Mucosa of gallbladder (tissue), 1 donor: ENCODE results near the gene OPHN1. TPM values are rescaled to one million over a fixed set of nuclear protein-coding genes. Genes with fewer than 3 reads are reported as not detected.

Experiments
- DNase-seq: peaks from one replicate; pipeline ENCODE4 v3.0.0-alpha.2; 2020; ENCODE audit warnings: low spot score
- total RNA-seq: library from RNA; stranded (reverse); gene quantifications from one replicate; pipeline ENCODE4 v1.2.1, GENCODE V29; 2021
- donor health status: DM: no; HTN: no; CAD: no.

Gene OPHN1
- total RNA-seq, 1 donor from 2014 or later: 7.6 TPM

DNA sequence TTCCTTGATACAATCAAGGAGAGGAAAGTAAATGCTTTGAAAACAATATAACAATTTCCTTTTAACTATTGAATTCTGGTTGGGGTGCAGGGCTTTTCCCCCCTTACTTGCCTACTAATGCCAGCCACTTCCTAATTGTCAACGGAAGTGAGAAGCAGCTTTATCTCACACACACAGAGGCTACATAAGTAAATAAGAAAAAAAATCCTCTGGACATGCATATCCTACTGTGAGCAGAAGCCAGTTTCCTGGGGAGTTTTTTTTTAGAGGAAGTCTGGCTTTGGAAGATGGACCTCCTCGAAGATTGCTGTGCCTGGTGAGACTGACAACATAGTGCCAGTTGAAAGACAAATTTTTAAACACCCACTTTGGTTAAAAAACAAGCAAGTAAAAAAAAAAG, 180.6 kb downstream of the OPHN1 start:
- DNase-seq: no peak

DNA sequence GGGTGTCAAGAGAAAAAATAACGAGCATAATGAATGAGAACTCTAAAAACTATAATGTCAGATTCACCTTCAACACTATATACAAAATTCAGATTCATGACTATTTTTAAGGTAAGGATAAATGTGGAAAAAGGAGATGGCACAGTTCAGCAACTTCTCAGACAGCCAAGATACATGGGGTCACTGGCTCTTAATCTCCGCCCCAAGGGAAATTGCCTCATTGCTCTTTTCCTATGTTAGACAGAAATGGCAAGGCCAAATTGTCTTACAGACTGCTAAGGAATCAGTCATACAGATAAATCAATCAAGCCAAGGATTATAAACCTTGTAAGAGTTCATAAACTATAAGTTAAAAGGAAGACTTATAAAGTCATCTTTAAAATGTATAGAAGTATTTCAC, 183.4 kb downstream of the OPHN1 start:
- DNase-seq: no peak

DNA sequence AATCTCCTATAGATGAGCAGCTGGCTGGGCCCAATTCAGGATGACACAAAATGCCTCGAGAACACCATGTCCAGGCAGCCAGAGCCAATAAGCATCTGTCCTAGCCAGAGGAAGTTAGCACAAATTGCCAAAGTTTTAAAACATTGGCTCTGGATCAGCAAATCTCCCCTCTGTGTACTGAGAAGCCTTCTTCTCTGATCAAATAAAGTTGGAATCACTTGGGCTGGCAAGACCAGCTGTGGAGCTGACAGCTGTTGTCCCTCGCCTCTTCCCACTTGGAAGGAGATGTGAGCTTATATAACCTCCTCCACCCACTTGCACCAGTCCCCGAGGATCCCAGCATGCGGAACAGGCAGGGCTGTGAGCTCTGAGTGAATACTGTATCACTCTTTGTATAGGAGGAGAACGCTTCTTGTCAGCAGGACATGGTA, 183.9 kb downstream of the OPHN1 start:
- peak; percentile 15 for DNase-seq

DNA sequence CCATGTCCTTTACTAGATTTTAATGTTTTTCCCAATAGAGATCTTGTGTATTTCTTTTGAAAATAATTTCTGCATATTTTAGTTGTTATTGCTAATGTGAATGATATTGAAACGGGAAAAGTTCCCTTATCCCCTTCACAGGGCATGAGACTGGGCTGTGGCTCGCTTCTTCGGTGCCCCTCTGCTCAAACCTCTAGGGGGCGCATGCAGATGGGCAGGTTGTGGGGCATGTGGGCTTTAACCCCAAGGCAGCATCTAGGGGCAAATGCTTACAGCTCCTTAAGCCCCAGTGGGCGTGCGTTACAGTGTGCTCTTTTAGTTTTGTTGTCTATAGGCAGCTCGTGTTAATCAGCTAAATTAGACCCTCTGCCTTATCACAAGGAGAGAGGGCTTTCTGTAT, 194.7 kb downstream of the OPHN1 start:
- no peak for DNase-seq

DNA sequence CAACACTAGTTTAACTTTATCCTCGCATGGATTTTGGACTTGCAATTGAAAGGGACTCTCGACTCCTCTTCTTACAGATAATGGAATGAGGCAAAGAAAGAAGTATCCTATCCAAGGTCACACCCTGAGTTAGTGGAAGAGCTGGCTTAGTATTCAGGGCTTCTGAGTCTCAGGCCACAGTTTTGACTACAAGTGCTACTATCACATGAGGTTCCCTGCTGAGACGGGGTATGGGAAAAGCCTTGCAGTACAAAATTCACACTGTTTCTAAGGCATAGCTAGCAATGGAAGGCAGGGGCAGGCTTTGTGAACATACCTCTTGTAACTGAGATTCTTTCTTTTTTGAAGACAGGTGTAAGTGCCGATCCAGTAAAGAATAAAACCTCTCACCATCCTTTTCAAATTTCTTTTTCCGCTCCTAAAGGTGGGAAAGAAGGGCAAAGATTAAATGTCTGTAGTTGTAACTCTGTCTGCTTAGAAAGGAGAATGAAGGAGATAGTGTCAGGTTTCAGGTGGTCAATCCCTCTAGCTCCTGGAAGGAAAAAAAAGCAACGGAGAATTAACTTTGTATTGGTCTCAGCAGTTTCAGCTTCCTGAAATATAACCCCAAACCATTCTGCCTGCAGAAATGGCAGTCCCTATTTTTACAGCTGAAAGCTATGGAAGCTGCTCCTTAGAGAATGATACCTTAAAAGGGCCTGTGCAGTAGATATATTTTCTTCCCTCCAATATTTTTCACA, 199.0 kb downstream of the OPHN1 start:
- DNase-seq: no peak

DNA sequence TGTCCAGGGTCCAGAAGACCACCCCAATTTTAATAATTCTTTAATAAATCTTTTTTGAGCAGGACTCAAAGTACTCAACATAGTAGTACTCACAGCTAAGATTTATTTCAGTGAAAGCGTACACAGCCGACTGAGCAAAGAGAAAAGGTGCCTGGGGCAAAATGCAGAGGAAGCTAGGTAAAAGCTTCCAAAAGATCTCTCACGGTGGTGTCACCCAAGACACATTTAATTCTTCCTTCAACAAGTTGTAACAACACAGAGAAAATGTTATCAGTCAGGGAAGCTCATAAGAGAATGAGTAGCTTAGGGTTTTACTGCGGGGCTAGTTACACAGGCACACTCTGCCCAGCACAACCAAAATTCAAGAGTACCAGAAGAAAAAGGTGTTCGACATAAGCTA, 201.1 kb downstream of the OPHN1 start:
- DNase-seq: no peak

DNA sequence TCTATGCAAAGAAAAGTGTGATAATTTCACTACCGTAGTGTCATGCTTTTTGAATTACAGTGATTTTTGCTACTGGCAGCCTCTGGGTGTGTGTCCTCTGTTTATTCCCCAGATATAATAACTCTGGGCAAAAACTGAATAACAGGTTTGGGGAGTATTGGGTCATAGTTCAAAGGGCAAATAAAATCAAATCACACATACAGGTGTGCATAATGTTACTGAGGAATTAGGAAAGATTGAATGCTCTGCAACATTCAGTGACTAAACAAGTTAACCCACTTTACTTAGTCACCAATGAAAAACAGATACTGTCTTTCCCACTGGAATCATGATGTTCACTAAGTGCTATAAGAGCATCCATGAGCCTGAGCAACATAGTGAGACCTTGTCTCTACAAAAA, 224.3 kb downstream of the OPHN1 start:
- no peak for DNase-seq

DNA sequence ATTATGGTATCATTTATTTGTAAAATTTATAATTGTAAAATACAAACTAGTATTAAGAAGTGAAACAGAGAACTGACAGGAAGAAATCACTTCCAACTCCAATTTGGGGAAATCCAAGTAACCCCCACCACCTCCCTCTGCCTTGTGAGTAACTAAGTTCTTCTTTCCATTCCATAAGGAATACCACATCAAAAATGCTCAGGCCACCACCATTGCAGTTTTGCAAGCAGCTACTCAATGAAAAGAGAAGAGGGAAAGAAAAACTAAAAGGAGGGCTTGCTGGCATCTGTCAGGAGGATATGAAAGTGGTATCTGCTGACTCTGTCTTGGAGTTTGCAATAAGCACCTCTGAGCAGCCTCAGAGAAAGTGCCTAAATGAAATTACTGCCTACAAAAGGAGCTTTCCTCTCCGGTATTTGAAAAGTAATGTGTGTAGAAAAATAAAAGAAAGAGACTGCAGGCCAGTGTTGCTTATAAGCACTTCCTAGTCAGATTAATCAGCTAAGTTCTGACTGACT, 228.7 kb downstream of the OPHN1 start:
- no peak for DNase-seq

DNA sequence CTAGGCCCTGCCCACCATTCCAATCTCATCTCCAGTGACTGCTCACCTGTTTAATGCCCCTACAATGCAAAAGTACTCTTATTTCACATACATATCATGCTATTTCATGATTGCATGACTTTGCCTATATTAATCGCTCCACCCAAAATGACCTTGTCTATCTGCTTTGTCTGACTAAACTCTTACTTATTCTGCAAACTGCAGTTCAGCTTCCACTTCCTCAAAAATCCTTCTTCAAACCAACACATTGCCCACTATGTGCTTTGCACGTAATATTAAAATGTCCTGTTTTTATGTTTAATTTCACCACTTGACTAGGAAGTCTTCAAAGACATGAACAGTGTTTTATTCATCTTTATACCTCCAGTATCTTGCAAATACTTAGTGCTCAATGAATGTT, 229.6 kb downstream of the OPHN1 start:
- DNase-seq: no peak

DNA sequence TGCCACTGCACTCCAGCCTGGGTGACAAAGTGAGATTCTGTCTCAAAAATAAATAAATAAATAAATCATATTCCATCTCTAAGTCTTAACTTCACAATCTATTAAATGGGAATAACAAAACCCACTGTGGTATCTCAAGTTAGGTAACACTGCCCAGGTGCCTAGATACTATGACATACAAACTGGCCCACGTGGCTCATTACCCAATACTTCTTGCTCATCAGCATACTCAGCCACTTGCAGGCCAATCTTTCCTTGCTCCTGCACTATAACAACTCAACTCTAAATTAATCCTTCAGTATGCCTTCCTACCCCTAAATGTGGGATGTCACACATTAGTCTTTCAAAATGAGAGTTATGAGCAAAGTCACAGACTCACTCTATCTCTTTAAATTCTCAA, 230.1 kb downstream of the OPHN1 start:
- no peak for DNase-seq

DNA sequence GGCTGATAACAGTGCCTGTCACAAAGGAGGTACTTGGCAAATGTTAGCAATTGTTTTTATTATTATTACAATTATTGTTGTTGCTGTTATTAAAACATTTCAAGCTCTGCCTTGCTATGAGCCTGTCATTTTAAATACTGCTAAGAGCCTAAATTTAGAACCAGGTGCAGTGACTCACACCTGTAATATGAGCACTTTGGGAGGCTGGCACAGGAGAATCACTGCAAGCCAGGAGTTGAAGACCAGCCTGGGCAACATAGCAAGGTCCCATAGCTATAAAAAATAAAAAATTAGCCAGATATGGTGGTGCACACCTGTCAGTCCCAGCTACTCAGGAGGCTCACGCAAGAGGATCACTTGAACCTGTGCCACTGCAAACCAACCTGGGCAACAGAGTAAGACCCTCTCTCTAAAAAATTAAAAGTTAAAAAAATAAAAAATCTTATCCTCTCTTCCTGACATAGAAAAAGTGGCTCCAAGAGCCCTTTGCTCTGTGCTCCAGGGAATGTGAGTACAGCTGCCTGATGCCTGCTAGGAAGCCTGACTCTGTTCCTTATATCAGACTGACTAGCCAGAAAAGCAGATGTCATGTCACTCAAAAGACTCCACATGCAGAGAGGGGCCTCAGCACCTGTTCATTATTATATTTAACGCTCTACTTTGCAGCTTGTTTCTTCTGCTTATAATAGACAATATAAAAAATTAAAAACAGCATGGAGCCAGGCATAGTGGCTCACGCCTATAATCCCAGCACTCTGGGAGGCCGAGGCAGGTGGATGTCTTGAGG, 234.0 kb downstream of the OPHN1 start:
- no peak for DNase-seq

DNA sequence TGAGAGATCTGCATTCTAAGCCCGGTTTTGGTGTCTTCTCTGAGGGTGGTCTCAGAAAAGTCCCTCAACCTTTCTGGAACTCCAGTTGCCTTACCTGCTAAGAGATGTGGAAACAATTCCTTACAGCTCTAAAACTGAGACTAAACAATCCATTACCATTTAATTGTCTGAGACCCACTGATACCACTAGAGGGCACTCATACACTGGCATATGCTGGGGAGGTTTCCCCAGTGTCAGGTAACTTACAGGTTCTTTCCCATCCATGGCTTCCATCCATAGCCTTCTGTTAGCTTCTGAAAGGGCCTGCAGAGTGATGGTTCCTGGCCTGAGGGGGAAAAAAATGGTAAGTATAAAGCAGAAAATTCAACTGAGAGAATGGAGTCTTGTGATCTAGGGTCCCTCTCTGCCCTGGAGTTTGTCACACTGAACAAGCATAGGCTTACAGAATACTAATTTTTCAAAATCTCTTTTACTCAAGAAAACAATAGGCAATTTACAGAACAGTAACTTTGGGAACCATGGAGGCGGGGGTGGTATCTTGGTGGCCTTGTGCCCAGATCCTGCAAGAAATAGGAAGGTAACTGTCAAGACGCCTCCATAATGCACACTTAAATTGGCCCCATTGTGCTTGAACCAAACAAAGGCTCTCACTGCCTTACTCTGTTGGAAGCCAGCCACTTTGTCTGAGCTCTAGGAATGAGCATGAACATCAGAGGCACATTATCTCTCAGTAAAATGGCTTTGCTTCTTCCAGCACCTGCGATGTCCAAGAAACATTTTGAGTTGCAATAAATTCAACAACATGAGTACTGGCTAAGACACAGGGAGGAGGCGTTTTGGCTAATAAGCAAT, 236.1 kb downstream of the OPHN1 start:
- DNase-seq: peak; percentile 24

DNA sequence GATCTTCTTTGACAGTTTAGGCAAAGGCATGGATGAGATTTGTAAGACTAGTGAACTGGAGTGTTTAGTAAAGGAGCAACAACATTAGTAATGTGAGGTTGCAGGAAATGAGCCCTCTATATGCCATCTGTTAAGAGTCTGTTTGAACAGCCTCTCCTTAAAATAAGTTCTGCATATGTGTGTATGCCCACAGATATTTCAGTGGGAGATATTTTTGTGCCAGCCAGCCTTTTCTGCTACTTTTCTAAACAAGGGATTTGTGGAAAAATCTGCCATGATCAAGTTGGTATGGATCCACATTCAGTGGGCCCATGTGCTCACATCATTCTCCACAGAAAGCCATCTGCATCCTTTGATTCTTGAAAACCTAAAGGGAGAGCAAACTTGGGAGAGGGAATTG, 237.7 kb downstream of the OPHN1 start:
- no peak for DNase-seq

DNA sequence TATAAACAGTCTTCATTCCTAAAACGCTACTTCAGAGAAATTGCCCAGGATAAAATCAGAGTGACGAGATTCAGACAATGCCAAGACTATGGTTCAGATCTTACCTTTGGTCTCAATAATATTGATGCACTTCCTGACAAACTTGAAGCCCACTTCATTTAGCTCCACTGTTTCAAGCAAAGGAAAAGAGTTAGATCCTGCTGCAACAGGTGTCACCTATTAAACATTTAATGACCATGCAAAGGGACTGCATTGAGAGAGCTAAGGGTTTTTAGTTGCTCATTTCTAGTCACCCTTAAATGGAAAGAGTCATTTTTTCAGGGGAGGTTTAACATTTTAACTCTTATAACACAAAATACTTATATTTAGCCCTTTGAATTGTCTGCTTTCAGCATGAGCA, 239.5 kb downstream of the OPHN1 start:
- DNase-seq: no peak

DNA sequence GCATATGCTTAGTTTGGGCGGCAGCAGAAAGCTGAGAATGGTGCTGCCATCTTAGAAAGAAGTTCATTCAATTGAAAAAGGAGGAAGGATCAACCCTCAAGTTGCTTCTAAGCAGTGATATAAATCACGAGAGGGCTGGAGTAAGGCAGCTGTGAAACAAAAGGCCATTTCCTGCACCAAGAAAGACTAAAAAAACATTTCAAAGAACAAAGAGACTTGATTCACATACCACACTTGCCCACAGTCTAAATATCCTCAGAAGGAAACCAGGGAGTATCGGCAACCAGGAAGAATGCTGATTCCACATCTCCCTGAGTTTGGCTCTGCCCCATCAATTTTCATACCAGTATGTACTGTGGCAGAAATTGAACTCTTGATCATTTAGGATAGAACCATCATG, 240.1 kb downstream of the OPHN1 start:
- DNase-seq: no peak

DNA sequence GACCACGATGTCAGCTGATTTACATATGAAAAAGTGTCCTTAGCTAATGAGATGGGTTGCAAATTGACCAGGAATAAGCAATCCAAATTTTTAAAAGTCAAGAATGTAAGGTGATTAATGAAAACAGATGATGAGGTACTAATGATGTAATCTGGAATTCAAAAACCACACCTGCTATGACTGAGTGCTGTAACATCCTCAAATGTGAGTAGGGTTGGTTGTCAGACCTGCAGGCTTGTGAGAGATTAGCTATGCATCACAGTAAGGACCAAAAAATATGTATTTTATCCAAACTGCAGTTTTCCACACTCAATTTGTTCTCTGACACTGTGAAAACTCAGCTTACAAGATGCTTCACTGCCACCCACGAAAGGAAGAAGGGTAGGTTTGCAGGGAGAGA, 242.5 kb downstream of the OPHN1 start:
- DNase-seq: no peak

DNA sequence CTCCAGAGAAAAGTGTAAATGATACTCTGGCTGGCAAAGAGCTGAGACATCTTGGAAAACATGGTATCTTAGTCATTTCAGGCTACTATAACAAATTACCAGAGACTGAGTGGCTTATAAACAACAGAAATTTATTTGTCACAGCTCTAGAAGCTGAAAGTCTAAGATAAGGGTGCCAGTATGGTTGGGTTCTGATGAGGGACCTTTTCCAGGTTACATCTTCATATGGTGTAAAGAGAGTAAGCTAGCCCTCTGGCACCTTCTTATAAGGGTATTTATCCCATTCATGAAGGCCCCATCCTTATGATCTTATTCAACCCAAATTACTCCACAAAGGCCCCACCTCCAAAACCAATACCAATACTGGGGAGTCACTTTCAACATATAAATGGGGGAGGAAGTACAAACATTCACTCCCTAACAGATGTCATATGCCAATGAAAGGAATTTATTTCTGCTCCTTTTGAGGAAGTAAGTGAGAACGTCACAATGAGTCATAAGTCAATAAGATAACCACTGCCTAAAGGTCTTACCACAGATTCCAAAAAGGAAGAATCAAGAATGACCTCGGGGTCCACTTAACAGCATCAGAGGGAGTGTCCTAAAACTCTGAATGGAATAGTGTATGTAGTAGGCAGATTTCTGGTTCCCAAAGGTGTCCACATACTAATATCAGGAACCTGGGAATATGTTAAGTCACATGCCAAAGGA, 246.6 kb downstream of the OPHN1 start:
- no peak for DNase-seq

DNA sequence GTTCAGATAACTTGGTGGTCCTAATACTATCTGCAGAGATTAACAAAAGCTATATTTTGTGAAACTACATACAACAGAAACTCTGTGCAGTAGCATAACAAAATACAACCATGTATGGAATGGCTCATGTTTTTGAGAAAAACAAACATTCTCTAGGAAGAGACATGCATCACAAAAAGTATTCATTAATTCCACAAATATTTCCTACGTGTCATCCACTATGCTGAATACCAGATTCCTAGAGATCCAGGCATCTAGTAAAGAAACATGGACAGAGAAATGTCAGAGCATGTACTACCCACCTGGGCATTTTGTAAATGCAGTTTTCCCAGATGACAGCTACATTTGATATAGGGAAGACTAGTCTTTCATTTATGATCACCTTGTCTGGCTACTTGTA, 248.1 kb downstream of the OPHN1 start:
- DNase-seq: no peak

DNA sequence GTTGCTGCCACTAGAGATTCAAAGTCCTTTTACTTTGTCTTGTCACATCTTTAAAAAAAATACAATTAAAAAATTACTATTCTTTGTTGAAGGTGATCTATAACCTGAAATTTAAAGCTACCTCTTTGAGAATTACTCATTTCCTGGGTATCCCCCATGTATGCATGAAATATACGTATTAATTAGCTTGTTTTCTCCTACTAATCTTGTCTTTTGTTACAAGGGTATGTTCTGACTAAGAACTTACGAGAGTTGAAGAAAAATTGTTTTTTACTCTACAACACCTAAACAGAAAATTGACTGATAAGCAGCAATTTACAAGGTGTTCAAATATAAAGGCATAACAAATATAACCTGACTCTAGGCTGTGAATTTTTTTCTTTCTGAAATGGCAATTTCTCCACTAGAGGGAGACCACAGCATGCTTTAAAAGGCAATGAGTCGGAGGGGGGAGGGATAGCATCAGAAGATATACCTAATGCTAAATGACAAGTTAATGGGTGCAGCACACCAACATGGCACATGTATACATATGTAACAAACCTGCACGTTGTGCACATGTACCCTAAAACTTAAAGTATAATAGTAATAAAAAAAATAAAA, 249.6 kb downstream of the OPHN1 start:
- no peak for DNase-seq

DNA sequence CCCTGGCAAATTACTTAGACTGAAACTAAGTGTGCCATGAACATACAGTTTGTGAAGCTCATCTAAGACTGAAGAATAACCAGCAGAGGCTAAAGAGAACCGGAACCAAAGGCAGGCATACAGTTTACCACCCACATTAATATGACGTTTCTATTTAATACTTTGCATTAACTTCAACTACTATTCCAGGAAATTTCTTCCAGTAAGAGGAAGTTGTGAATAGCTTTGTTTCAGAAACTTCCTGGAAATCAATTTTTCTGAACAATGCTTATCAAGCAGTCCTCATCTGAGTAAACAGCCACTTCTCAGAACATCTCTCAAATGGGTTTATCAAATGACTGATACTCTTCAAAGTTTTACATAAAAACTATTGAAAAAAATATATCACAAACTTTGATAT, 252.7 kb downstream of the OPHN1 start:
- DNase-seq: no peak

DNA sequence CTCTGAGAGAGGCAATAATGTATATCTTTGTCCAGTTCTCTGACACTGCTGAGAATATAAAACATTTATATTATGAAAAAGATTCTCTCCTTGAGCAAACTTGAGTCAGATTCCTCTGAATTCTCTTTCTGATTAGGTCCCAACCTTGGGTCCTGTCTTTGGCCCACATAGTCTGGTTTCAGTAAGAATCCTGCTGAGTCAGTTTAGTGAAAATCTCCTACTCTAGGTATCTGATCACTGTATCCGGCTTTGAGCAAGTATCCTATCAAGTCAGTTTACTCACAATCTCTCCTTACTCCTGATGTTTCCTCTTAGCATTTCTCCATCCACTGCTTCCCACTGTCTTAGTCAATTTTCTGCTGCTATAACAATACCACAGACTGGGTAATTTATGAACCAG, 253.9 kb downstream of the OPHN1 start:
- DNase-seq: no peak
